H1 (cell line): ENCODE results near the gene ETFB. TPM values are rescaled to one million over a fixed set of nuclear protein-coding genes. Genes with fewer than 3 reads are reported as not detected.

ENCODE experiments used
- CHD7 ChIP-seq: fragments of 300-600 bp; sonication (generic); IDR thresholded peaks from 2 replicates; pipeline ENCODE4 v1.7.1; 2012; ENCODE audit warnings: low read length, moderate library complexity, mild to moderate bottlenecking, inconsistent platforms; ENCODE audit not compliant: insufficient replicate concordance
- CREB1 ChIP-seq: IDR thresholded peaks from 2 replicates; pipeline ENCODE4 v1.6.1; 2012; ENCODE audit warnings: inconsistent platforms
- EGR1 ChIP-seq: IDR thresholded peaks from 2 replicates; pipeline ENCODE4 v1.6.1; 2011; ENCODE audit warnings: low read depth, low read length, borderline replicate concordance
- polyA plus RNA-seq, 7 experiments: library from polyadenylated mRNA; depleted of rRNA in 3 of 7; stranded (reverse) in 5 of 7; unstranded in 2 of 7; fragments of >200 nt in 5 of 7; fragments of 200-250 nt in 2 of 7; gene quantifications; 1 replicate in 5 of 7; 2 replicates in 1 of 7; 4 replicates in 1 of 7; pipeline versions ENCODE4 v1.2.1 to v1.2.3, GENCODE V29; 2011 to 2013; ENCODE audit warnings: missing spikeins in 2 of 7, mixed read lengths in 2 of 7
- total RNA-seq: library from RNA; stranded (reverse); fragmentation: NEBNext Ultra II Directional; extraction: Animal tissue kit (Norgen Biotek cat#: 25700); gene quantifications from 2 replicates; pipeline ENCODE4 v1.2.1, GENCODE V29; 2021

Gene ETFB
- total and polyA plus RNA-seq, 2 of the 8 experiments (the other 6 are each of a cell fraction or from before 2014, with no cell fraction given) = 40.0 to 66.5 TPM

DNA sequence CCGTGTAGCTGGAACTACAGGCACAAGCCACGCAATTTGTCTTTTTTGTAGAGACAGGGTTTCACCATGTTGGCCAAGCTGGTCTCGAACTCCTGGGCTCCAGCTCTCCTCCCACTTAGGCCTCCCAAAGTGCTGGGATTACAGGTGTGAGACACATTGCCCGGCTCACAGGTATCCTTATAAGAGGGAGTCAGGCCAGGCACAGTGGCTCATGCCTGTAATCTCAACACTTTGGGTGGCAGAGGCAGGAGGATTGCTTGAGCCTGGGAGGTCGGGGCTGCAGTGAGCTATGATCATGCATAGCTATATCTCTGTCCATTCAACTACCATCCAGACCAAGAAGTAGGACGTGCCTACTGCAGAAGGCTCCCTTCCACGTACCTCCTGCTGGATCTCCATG lies 64.9 kb downstream of the ETFB start (continued):
- TF ChIP-seq CHD7 (no peak), EGR1 (no peak), CREB1 (no peak)
